ENCODE results near the gene IGFL1.

GRCh38 chr19:46201454-46202310 lies 27.9 kb upstream of the IGFL1 start:
- TF ChIP-seq CTCF (IDR thresholded peaks at IDR 0.05) (no peak), POLR2A (IDR thresholded peaks at IDR 0.05) (no peak)
